ENCODE measurements around the gene FAM229B.
"Not testable (repeated sequence)": the region's sequence is repeated elsewhere in the genome, so short reads cannot be mapped to it uniquely, and the experiment has no call there.

DNA sequence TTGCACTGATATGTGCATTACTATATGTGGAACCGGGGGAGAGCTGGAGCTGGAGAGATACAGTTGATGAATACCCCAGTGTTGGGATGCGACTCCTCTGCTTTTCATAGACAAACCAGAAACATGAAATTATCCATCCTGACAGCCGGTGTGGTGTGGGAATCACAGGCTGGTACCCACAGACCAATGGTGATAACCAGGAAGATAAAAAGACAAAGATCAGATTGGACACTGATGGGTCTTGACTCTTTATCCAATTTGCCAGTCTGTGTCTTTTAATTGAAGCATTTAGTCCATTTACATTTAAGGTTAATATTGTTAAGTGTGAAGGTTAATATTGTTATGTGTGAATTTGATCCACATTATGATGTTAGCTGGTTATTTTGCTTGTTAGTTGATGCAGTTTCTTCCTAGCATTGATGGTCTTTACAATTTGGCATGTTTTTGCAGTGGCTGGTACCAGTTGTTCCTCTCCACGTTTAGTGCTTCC lies 36.1 kb upstream of the FAM229B start:
- not testable (repeated sequence) for TF ChIP-seq POLR2A (IDR thresholded peaks at IDR 0.05; ENCODE audit: control extremely low read depth in 1 of 2, low read depth in 2 of 2, low read length in 2 of 2); SUZ12 (IDR thresholded peaks at IDR 0.05; ENCODE audit: low read length); RNF2 (IDR thresholded peaks at IDR 0.05; ENCODE audit: borderline replicate concordance, low read depth, low read length, missing control alignments, poor library complexity, severe bottlenecking); EP300 (IDR thresholded peaks at IDR 0.05; ENCODE audit: borderline replicate concordance in 1 of 2, low read depth in 2 of 2, low read length in 2 of 2); CHD2 (IDR thresholded peaks at IDR 0.05; ENCODE audit: low read length); EZH2 (IDR thresholded peaks at IDR 0.05; ENCODE audit: low read depth, low read length, severe bottlenecking); GABPA (IDR thresholded peaks at IDR 0.05; ENCODE audit: borderline replicate concordance, insufficient read depth, low read length); KDM1A (IDR thresholded peaks at IDR 0.05; ENCODE audit: borderline replicate concordance, low read length); BACH1 (IDR thresholded peaks at IDR 0.05; ENCODE audit: low read length); CREB1 (IDR thresholded peaks at IDR 0.05); HDAC6 (IDR thresholded peaks at IDR 0.05; ENCODE audit: low read depth, low read length)
- TF ChIP-seq, protein P1, sequence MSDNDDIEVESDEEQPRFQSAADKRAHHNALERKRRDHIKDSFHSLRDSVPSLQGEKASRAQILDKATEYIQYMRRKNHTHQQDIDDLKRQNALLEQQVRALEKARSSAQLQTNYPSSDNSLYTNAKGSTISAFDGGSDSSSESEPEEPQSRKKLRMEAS (IDR thresholded peaks at IDR 0.05), result not testable (repeated sequence)
- TF ChIP-seq, protein P2, sequence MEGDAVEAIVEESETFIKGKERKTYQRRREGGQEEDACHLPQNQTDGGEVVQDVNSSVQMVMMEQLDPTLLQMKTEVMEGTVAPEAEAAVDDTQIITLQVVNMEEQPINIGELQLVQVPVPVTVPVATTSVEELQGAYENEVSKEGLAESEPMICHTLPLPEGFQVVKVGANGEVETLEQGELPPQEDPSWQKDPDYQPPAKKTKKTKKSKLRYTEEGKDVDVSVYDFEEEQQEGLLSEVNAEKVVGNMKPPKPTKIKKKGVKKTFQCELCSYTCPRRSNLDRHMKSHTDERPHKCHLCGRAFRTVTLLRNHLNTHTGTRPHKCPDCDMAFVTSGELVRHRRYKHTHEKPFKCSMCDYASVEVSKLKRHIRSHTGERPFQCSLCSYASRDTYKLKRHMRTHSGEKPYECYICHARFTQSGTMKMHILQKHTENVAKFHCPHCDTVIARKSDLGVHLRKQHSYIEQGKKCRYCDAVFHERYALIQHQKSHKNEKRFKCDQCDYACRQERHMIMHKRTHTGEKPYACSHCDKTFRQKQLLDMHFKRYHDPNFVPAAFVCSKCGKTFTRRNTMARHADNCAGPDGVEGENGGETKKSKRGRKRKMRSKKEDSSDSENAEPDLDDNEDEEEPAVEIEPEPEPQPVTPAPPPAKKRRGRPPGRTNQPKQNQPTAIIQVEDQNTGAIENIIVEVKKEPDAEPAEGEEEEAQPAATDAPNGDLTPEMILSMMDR (IDR thresholded peaks at IDR 0.05; ENCODE audit: control extremely low read depth in 1 of 3, insufficient read depth in 1 of 3, low read depth in 1 of 3, low read length in 3 of 3), result not testable (repeated sequence)

Measured in H1 (cell line).